Measurements from ENCODE around the gene YTHDC1. TPM values are rescaled to one million over a fixed set of nuclear protein-coding genes. Genes with fewer than 3 reads are reported as not detected.
"Not testable (repeated sequence)": the region's sequence is repeated elsewhere in the genome, so short reads cannot be mapped to it uniquely, and the experiment has no call there.

The YTHDC1 gene
- polyA plus RNA-seq, 4 donors: 30.2 to 123 (median 34.2) TPM

- FAIRE-seq; H3K9me3 ChIP-seq (ENCODE audit: control insufficient read depth in 2 of 2, insufficient read depth in 1 of 2, low read depth in 1 of 2, low read length in 1 of 2); H3K36me3 ChIP-seq (ENCODE audit: control insufficient read depth in 3 of 3, insufficient read depth in 2 of 3, low read depth in 1 of 3, low read length in 3 of 3); H3K4me3 ChIP-seq (ENCODE audit: low read depth in 1 of 3, low read length in 3 of 3); H3K27me3 ChIP-seq (ENCODE audit: control insufficient read depth in 3 of 3, insufficient read depth in 3 of 3, low read length in 3 of 3): not testable (repeated sequence)
- peak overlapping the region in 1 of 3 donors; percentile 56 for H3K27ac ChIP-seq (ENCODE audit: low read depth in 1 of 3, low read length in 2 of 3)
- peaks cover 0 to 14% (median 0%) of the 10 kb centered on the region in 3 donors for H3K4me1 ChIP-seq (ENCODE audit: control insufficient read depth in 3 of 3, insufficient read depth in 2 of 3, low read depth in 1 of 3, low read length in 2 of 3)
- 62 to 71% (median 65%) methylated on average over 10 of the region's 10 CpGs for WGBS, 3 donors
- DNase-seq: peak in 1 of 2 donors; percentile 36
Observed at GRCh38 chr4:68281796-68282740, 67.8 kb downstream of the YTHDC1 start.

- Histone ChIP-seq H3K4me3 (ENCODE audit: low read depth in 1 of 3, low read length in 3 of 3) (no peak overlapping the region), H3K36me3 (ENCODE audit: control insufficient read depth in 3 of 3, insufficient read depth in 2 of 3, low read depth in 1 of 3, low read length in 3 of 3) (no peaks in the 10 kb centered on the region), H3K27me3 (ENCODE audit: control insufficient read depth in 3 of 3, insufficient read depth in 3 of 3, low read length in 3 of 3) (no peaks in the 10 kb centered on the region), H3K27ac (ENCODE audit: low read depth in 1 of 3, low read length in 2 of 3) (no peak overlapping the region), H3K9me3 (ENCODE audit: control insufficient read depth in 2 of 2, insufficient read depth in 1 of 2, low read depth in 1 of 2, low read length in 1 of 2) (no peaks in the 10 kb centered on the region), H3K4me1 (ENCODE audit: control insufficient read depth in 3 of 3, insufficient read depth in 2 of 3, low read depth in 1 of 3, low read length in 2 of 3) (peaks cover 0 to 24% (median 0%) of the 10 kb centered on the region in 3 donors)
- WGBS, 3 donors: 71 to 83% (median 76%) methylated on average over 2 of the region's 2 CpGs
- DNase-seq (no peak), FAIRE-seq (no peak)
Observed at GRCh38 chr4:68278029-68278428, 71.9 kb downstream of the YTHDC1 start.

DNA sequence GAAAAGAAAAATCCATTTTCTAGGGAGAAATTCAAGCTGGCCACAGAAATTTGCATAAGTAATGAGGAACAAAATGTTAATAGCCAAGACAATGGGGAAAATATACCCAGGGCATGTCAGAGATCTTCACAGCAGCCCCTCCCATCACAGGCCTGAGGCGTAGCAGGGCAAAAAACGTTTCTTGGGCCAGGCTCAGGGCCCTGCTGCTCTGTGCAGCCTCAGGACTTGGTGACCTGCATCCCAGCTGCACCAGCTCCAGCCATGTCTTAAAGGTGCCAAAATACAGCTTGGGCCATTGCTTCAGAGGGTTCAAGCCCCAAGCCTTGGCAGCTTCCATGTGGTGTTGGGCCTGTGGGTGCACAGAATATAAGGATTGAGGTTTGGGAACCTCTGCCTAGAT, 72.3 kb downstream of the YTHDC1 start:
- no peak for FAIRE-seq
- no peak overlapping the region for H3K27ac ChIP-seq (ENCODE audit: low read depth in 1 of 3, low read length in 2 of 3)
- no peaks in the 10 kb centered on the region for H3K36me3 ChIP-seq (ENCODE audit: control insufficient read depth in 3 of 3, insufficient read depth in 2 of 3, low read depth in 1 of 3, low read length in 3 of 3)
- H3K4me1 ChIP-seq (ENCODE audit: control insufficient read depth in 3 of 3, insufficient read depth in 2 of 3, low read depth in 1 of 3, low read length in 2 of 3): peaks cover 0 to 22% (median 0%) of the 10 kb centered on the region in 3 donors
- H3K9me3 ChIP-seq (ENCODE audit: control insufficient read depth in 2 of 2, insufficient read depth in 1 of 2, low read depth in 1 of 2, low read length in 1 of 2): no peaks in the 10 kb centered on the region
- H3K27me3 ChIP-seq (ENCODE audit: control insufficient read depth in 3 of 3, insufficient read depth in 3 of 3, low read length in 3 of 3): no peaks in the 10 kb centered on the region
- H3K4me3 ChIP-seq (ENCODE audit: low read depth in 1 of 3, low read length in 3 of 3): no peak overlapping the region
- DNase-seq: no peak
- WGBS, 3 donors: 53 to 61% (median 54%) methylated on average over 2 of the region's 2 CpGs

DNA sequence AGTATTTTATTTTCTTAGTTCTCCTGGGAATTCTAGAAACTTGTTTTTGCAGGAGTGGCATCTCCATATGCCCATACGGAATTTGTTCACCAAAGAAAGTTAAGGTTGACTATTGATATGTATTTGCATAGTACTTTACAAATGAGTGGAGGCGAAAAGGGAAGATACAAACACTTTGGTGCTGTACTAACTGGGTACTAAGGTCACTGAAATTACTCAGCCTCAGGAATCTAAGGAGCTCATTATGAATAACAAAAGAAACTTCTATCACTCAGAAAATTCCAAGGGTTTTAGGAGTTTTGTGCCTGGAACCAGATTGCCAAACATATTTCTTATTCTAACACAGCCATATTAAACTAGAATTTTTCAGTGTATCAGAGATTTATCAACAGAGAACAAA, 77.0 kb downstream of the YTHDC1 start:
- Histone ChIP-seq H3K9me3 (ENCODE audit: control insufficient read depth in 2 of 2, insufficient read depth in 1 of 2, low read depth in 1 of 2, low read length in 1 of 2) (peaks cover 0 to 13% of the 10 kb centered on the region in 2 donors), H3K27ac (ENCODE audit: low read depth in 1 of 3, low read length in 2 of 3) (no peak overlapping the region), H3K4me3 (ENCODE audit: low read depth in 1 of 3, low read length in 3 of 3) (no peak overlapping the region), H3K4me1 (ENCODE audit: control insufficient read depth in 3 of 3, insufficient read depth in 2 of 3, low read depth in 1 of 3, low read length in 2 of 3) (peaks cover 0 to 21% (median 0%) of the 10 kb centered on the region in 3 donors), H3K36me3 (ENCODE audit: control insufficient read depth in 3 of 3, insufficient read depth in 2 of 3, low read depth in 1 of 3, low read length in 3 of 3) (no peaks in the 10 kb centered on the region), H3K27me3 (ENCODE audit: control insufficient read depth in 3 of 3, insufficient read depth in 3 of 3, low read length in 3 of 3) (no peaks in the 10 kb centered on the region)
- 23 to 69% (median 43%) methylated on average over 2 of the region's 2 CpGs for WGBS, 3 donors
- DNase-seq (peak; percentile 1 to 31), FAIRE-seq (no peak)

- peaks cover 0 to 21% (median 0%) of the 10 kb centered on the region in 3 donors for H3K4me1 ChIP-seq (ENCODE audit: control insufficient read depth in 3 of 3, insufficient read depth in 2 of 3, low read depth in 1 of 3, low read length in 2 of 3)
- 51 to 90% (median 64%) methylated on average over 2 of the region's 2 CpGs for WGBS, 3 donors
- peaks cover 0 to 13% of the 10 kb centered on the region in 2 donors for H3K9me3 ChIP-seq (ENCODE audit: control insufficient read depth in 2 of 2, insufficient read depth in 1 of 2, low read depth in 1 of 2, low read length in 1 of 2)
- H3K27me3 ChIP-seq (ENCODE audit: control insufficient read depth in 3 of 3, insufficient read depth in 3 of 3, low read length in 3 of 3): no peaks in the 10 kb centered on the region
- H3K4me3 ChIP-seq (ENCODE audit: low read depth in 1 of 3, low read length in 3 of 3): no peak overlapping the region
- FAIRE-seq (no peak), DNase-seq (peak in 1 of 2 donors; percentile 13)
- H3K27ac ChIP-seq (ENCODE audit: low read depth in 1 of 3, low read length in 2 of 3): no peak overlapping the region
- no peaks in the 10 kb centered on the region for H3K36me3 ChIP-seq (ENCODE audit: control insufficient read depth in 3 of 3, insufficient read depth in 2 of 3, low read depth in 1 of 3, low read length in 3 of 3)
Observed at GRCh38 chr4:68272380-68272779, 77.5 kb downstream of the YTHDC1 start.

DNA sequence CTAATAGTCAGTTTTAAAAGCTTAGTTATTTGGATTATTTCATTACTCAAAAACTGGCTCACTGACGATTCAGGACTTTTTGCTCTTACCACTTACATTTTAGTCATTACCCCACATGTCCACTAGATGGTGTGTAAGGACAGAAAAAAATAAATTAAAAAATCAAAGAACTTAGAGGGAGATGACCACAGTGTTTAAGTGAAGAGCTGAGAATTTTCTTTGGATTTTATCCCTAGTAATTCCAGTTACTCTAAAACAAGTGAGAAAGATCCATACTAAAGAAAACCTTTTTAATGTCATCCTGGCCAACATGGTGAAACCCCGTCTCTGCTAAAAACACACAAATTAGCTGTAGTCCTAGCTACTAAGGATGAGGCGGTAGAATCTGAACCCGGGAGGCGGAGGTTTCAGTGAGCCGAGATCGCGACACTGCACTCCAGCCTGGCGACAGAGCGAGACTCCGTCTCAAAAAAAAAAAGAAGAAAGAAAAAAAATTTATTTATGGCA, 78.0 kb downstream of the YTHDC1 start:
- Histone ChIP-seq H3K4me1 (ENCODE audit: control insufficient read depth in 3 of 3, insufficient read depth in 2 of 3, low read depth in 1 of 3, low read length in 2 of 3) (peaks cover 0 to 21% (median 0%) of the 10 kb centered on the region in 3 donors), H3K27ac (ENCODE audit: low read depth in 1 of 3, low read length in 2 of 3) (no peak overlapping the region), H3K9me3 (ENCODE audit: control insufficient read depth in 2 of 2, insufficient read depth in 1 of 2, low read depth in 1 of 2, low read length in 1 of 2) (peaks cover 0 to 13% of the 10 kb centered on the region in 2 donors), H3K4me3 (ENCODE audit: low read depth in 1 of 3, low read length in 3 of 3) (no peak overlapping the region), H3K27me3 (ENCODE audit: control insufficient read depth in 3 of 3, insufficient read depth in 3 of 3, low read length in 3 of 3) (no peaks in the 10 kb centered on the region), H3K36me3 (ENCODE audit: control insufficient read depth in 3 of 3, insufficient read depth in 2 of 3, low read depth in 1 of 3, low read length in 3 of 3) (no peaks in the 10 kb centered on the region)
- peak; percentile 92 for FAIRE-seq
- 38 to 61% (median 50%) methylated on average over 11 of the region's 11 CpGs for WGBS, 3 donors
- DNase-seq: peak; percentile 55 to 72

DNA sequence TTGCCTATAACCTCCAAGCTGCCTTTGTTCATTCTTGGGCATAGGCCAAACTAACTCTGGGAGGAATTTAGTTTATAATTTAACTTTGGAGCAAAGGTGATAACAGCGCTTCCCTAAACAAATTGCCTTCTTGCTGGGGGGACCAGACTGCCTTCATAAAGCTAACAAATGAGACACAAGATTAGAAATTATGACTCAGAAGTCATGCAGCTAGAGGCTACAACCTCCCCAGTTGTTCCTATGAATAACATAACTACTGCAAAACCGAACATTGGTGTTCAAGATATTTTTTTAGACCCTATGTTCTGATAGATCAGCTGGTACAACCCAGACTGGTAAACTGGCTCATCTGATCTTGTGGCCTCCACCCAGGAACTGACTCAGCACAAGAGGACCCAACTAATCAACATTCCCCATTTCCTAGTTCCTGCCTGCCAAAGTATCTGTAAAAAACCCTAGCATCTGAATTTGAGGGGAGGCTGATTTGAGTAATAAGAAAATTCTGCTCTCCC, 82.4 kb downstream of the YTHDC1 start:
- Histone ChIP-seq H3K27ac (ENCODE audit: low read depth in 1 of 3, low read length in 2 of 3) (no peak overlapping the region), H3K4me3 (ENCODE audit: low read depth in 1 of 3, low read length in 3 of 3) (no peak overlapping the region), H3K4me1 (ENCODE audit: control insufficient read depth in 3 of 3, insufficient read depth in 2 of 3, low read depth in 1 of 3, low read length in 2 of 3) (peaks cover 0 to 5% (median 0%) of the 10 kb centered on the region in 3 donors), H3K36me3 (ENCODE audit: control insufficient read depth in 3 of 3, insufficient read depth in 2 of 3, low read depth in 1 of 3, low read length in 3 of 3) (no peaks in the 10 kb centered on the region), H3K27me3 (ENCODE audit: control insufficient read depth in 3 of 3, insufficient read depth in 3 of 3, low read length in 3 of 3) (no peaks in the 10 kb centered on the region), H3K9me3 (ENCODE audit: control insufficient read depth in 2 of 2, insufficient read depth in 1 of 2, low read depth in 1 of 2, low read length in 1 of 2) (peaks cover 0 to 13% of the 10 kb centered on the region in 2 donors)
- DNase-seq (peak; percentile 2 to 28), FAIRE-seq (no peak)
- 42 to 46% (median 42%) methylated on average over 2 of the region's 2 CpGs for WGBS, 3 donors

- peaks cover 0 to 6% of the 10 kb centered on the region in 2 donors for H3K9me3 ChIP-seq (ENCODE audit: control insufficient read depth in 2 of 2, insufficient read depth in 1 of 2, low read depth in 1 of 2, low read length in 1 of 2)
- no peak overlapping the region for H3K4me3 ChIP-seq (ENCODE audit: low read depth in 1 of 3, low read length in 3 of 3)
- DNase-seq: no peak
- no peak overlapping the region for H3K27ac ChIP-seq (ENCODE audit: low read depth in 1 of 3, low read length in 2 of 3)
- WGBS, 3 donors: 58 to 68% (median 67%) methylated on average over 3 of the region's 3 CpGs
- no peak for FAIRE-seq
- no peaks in the 10 kb centered on the region for H3K27me3 ChIP-seq (ENCODE audit: control insufficient read depth in 3 of 3, insufficient read depth in 3 of 3, low read length in 3 of 3)
- H3K4me1 ChIP-seq (ENCODE audit: control insufficient read depth in 3 of 3, insufficient read depth in 2 of 3, low read depth in 1 of 3, low read length in 2 of 3): no peaks in the 10 kb centered on the region
- H3K36me3 ChIP-seq (ENCODE audit: control insufficient read depth in 3 of 3, insufficient read depth in 2 of 3, low read depth in 1 of 3, low read length in 3 of 3): no peaks in the 10 kb centered on the region
Observed at GRCh38 chr4:68264875-68265565, 84.9 kb downstream of the YTHDC1 start.

All from small intestine (tissue), 7 donors.